Peyer's patch (tissue), 4 donors: ENCODE data around the gene TRMT2A. TPM values are rescaled to one million over a fixed set of nuclear protein-coding genes. Genes with fewer than 3 reads are reported as not detected.
A peak's percentile ranks its signal among the peaks of the same experiment; 100 is the strongest.

Source experiments
- DNase-seq, 3 donors: peaks; one replicate each; pipeline ENCODE4 v3.0.0-alpha.2; 2017 to 2019
- H3K27ac ChIP-seq, 4 donors: fragments of 200-600 bp; sonication (generic); one replicate each; pipeline ENCODE4 v1.5.1; 2016 to 2019
- H3K27me3 ChIP-seq, 2 donors: fragments of 200-600 bp; sonication (generic); one replicate each; pipeline ENCODE4 v1.5.1; 2019
- H3K36me3 ChIP-seq, 3 donors: fragments of 200-600 bp; sonication (generic); one replicate each; pipeline ENCODE4 v1.5.1; 2016 to 2019
- H3K4me1 ChIP-seq, 4 donors: fragments of 200-600 bp; sonication (generic); one replicate each; pipeline ENCODE4 v1.5.1; 2016 to 2019
- H3K4me3 ChIP-seq, 4 donors: fragments of 200-600 bp; sonication (generic); 1 replicate in 3 of 4; 2 replicates in 1 of 4; pipeline ENCODE4 v1.5.1; 2016 to 2019; ENCODE audit warnings: mild to moderate bottlenecking in 1 of 4
- H3K9me3 ChIP-seq, 4 donors: fragments of 200-600 bp; sonication (generic); one replicate each; pipeline ENCODE4 v1.5.1; 2016 to 2019; ENCODE audit warnings: mild to moderate bottlenecking in 1 of 4
- POLR2A ChIP-seq, 2 donors: fragments of 450-650 bp; IDR thresholded peaks; one replicate each; pipeline ENCODE4 v1.5.1; 2017; ENCODE audit warnings: antibody characterized with exemption in 2 of 2, mild to moderate bottlenecking in 2 of 2, moderate library complexity in 2 of 2
- total RNA-seq, 4 donors: library from RNA; depleted of rRNA; stranded (reverse); fragments of >200 nt; gene quantifications; one replicate each; pipeline ENCODE4 v1.1.0, GENCODE V29; 2016
- TF ChIP-seq, protein P1 (sequence below), 6 experiments: fragments of 450-650 bp in 4 of 6; fragments of 200-600 bp in 2 of 6; sonication (generic) in 1 of 6; IDR thresholded peaks; one replicate each; pipeline ENCODE4 v1.5.1; 2017 to 2019; ENCODE audit warnings: antibody characterized with exemption in 6 of 6, mild to moderate bottlenecking in 3 of 6, moderate library complexity in 1 of 6

TRMT2A gene
- total RNA-seq, 4 donors from 2014 or later: 26.8 to 134 (median 86.9) TPM

DNA sequence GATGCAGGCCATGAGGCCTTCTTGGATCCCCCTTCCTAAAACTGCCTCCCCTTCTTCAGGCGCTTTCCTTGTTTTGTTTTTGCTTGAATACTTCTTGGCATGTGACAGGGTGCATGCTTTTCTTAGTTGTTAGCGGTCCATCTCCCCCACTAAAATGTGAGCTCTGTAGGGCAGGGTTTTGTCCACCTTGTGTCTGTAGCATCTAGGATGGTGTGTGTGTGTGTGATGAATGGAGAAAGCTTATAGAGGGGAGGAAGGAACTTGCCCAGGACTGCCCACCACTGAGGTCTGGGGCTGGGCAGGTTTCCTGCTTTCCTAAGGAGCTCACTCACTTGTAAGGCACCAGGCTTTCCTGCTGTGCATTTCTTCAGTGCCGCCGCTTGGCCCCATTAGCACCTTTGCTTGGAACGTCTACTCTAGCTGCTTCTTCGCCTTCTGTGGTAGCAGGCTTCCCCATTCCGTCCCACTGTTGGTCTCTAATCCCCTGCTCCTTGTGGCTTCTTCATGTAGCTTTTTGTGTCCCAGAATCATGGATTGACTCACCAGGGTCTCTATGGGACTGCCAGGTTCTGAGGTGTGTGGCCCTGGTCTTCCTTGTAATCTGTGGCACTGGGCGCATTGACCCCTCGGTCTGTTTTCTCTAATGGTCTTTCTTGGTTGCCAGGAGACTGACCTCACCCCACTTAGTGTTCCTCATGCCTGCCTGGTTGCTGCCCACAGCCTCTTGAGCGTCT lies 33.7 kb downstream of the TRMT2A start:
- no peak for DNase-seq
- H3K4me3 ChIP-seq: no peak overlapping the region
- TF ChIP-seq, protein P1, sequence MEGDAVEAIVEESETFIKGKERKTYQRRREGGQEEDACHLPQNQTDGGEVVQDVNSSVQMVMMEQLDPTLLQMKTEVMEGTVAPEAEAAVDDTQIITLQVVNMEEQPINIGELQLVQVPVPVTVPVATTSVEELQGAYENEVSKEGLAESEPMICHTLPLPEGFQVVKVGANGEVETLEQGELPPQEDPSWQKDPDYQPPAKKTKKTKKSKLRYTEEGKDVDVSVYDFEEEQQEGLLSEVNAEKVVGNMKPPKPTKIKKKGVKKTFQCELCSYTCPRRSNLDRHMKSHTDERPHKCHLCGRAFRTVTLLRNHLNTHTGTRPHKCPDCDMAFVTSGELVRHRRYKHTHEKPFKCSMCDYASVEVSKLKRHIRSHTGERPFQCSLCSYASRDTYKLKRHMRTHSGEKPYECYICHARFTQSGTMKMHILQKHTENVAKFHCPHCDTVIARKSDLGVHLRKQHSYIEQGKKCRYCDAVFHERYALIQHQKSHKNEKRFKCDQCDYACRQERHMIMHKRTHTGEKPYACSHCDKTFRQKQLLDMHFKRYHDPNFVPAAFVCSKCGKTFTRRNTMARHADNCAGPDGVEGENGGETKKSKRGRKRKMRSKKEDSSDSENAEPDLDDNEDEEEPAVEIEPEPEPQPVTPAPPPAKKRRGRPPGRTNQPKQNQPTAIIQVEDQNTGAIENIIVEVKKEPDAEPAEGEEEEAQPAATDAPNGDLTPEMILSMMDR (IDR thresholded peaks at IDR 0.05): no peak
- no peak for TF ChIP-seq POLR2A (IDR thresholded peaks at IDR 0.05)
- H3K4me1 ChIP-seq: peaks cover 0 to 40% (median 7%) of the 10 kb centered on the region in 4 donors
- H3K9me3 ChIP-seq: no peaks in the 10 kb centered on the region
- H3K27me3 ChIP-seq: no peaks in the 10 kb centered on the region
- H3K27ac ChIP-seq: no peak overlapping the region
- H3K36me3 ChIP-seq: peaks cover 0 to 27% (median 0%) of the 10 kb centered on the region in 3 donors

DNA sequence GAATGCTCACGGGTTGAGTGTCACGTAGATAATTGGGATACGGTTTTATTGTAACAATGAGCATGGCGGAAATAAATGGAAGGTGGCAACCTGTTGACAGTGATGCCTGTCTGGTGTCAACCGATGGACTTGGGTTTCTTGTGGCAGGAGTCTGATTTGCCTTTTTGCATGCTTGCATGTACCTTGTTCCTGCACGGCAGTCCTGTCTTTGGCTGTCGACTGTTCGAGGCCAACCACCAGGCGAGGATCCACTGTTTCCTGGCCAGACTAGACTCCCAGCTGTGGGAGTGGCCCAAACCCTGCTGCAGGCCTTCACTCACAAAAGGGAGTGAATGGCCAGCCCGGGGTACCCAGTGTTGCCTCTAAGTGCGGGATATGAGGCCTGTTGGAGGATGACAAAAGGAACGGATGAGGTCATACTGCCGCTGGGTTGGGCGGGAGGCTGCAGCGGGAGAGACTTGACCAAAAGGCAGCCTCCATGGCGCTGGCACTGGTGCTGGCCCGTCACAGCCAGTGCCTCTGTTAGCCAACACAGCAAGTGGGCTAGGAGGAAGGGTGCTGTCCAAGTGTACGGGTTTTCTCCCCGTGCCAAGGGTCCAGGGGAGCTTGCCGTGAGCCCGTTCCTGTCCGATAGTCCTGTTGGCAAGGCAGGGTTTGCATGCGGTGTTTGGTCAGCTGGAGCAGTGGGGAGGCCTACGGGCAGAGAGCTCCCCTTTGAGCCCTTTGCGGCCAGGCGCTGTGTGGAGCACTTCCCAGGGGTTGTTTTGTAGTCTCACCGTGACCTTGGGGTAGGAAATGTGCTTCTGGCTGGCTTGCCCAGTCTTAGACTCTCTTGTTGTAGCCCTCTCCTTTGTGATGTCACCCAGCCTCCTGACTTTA lies 36.0 kb downstream of the TRMT2A start:
- Histone ChIP-seq H3K9me3 (no peaks in the 10 kb centered on the region), H3K4me1 (peaks cover 0 to 40% (median 7%) of the 10 kb centered on the region in 4 donors), H3K4me3 (peak overlapping the region; percentile 81 to 99 (median 88)), H3K36me3 (peaks cover 0 to 5% (median 0%) of the 10 kb centered on the region in 3 donors), H3K27me3 (no peaks in the 10 kb centered on the region), H3K27ac (peak overlapping the region; percentile 79 to 95 (median 90))
- no peak for TF ChIP-seq POLR2A (IDR thresholded peaks at IDR 0.05)
- TF ChIP-seq, protein P1 (IDR thresholded peaks at IDR 0.05): no peak
- DNase-seq: peak in 1 of 3 donors; percentile 57

DNA sequence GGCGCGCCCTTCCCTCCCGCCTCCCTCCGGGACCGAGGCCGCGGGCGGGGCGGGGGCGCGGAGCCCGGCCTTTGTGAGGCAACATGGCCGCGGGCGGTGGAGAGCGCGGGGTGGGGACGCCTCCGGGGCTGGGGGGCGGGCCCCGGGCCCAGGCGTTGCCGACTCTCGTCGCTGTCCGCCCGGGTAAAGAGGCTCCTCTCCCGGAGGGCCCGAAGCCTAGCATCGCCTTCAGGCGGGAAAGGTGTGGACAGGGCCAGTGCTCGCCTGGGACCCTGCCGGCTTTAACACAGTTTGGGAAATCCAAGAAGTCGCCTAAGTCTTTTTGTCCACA lies 36.6 kb downstream of the TRMT2A start:
- Histone ChIP-seq H3K4me1 (peaks cover 0 to 40% (median 7%) of the 10 kb centered on the region in 4 donors), H3K4me3 (peak overlapping the region; percentile 81 to 99 (median 88)), H3K27me3 (no peaks in the 10 kb centered on the region), H3K27ac (peak overlapping the region; percentile 79 to 95 (median 90)), H3K36me3 (no peaks in the 10 kb centered on the region), H3K9me3 (no peaks in the 10 kb centered on the region)
- TF ChIP-seq POLR2A (IDR thresholded peaks at IDR 0.05): no peak
- TF ChIP-seq, protein P1 (IDR thresholded peaks at IDR 0.05): no peak
- DNase-seq: peak; percentile 66 to 85 (median 80)

- Histone ChIP-seq H3K4me3 (peak within 1 kb of the TSS; percentile 81 to 99 (median 88)), H3K4me1 (peaks cover 0 to 37% (median 7%) of the 10 kb centered on the region in 4 donors), H3K36me3 (no peaks in the 10 kb centered on the region), H3K27me3 (no peaks in the 10 kb centered on the region), H3K9me3 (no peaks in the 10 kb centered on the region), H3K27ac (peak within 1 kb of the TSS; percentile 79 to 95 (median 90))
- TF ChIP-seq, protein P1 (IDR thresholded peaks at IDR 0.05): peak in 1 of 6 experiments; percentile 1
- TF ChIP-seq POLR2A (IDR thresholded peaks at IDR 0.05): peak; percentile 46 to 63
- DNase-seq: peak; percentile 55 to 96 (median 94)
These were observed 37.1 kb downstream of the TRMT2A start, which contains the start of gene DGCR8 for GRCh38 chr22:20079745-20080444. TSS of gene DGCR8 (plus strand) at chr22:20080241. CDS start at chr22:20085964, 5,723 bp downstream.

- H3K9me3 ChIP-seq: no peaks in the 10 kb centered on the region
- no peak overlapping the region for H3K27ac ChIP-seq
- DNase-seq: no peak
- TF ChIP-seq POLR2A (IDR thresholded peaks at IDR 0.05): no peak
- TF ChIP-seq, protein P1 (IDR thresholded peaks at IDR 0.05): no peak
- H3K4me1 ChIP-seq: peaks cover 0 to 10% (median 7%) of the 10 kb centered on the region in 4 donors
- no peaks in the 10 kb centered on the region for H3K36me3 ChIP-seq
- H3K27me3 ChIP-seq: no peaks in the 10 kb centered on the region
- H3K4me3 ChIP-seq: no peak overlapping the region
These were observed 40.3 kb downstream of the TRMT2A start for GRCh38 chr22:20076627-20077172.
